Hematopoietic multipotent progenitor cell treated with erythropoietin and hydrocortisone succinate and interleukin-3 and kit ligand, for 8 days (in vitro differentiated cells): ENCODE data around the gene TAF1C.

Experiments used
- DNase-seq: peaks from one replicate; pipeline ENCODE4 v3.0.0-alpha.2; 2015

TAF1C gene

GRCh38 chr16:84182680-84183571 lies 3.9 kb downstream of the TAF1C start:
- no peak for DNase-seq

- no peak for DNase-seq
Measured at GRCh38 chr16:84182104-84182503, 4.8 kb downstream of the TAF1C start.

- DNase-seq: no peak
Measured at GRCh38 chr16:84181144-84181915, 5.5 kb downstream of the TAF1C start.

GRCh38 chr16:84180519-84181140 lies 6.2 kb downstream of the TAF1C start:
- DNase-seq: no peak

GRCh38 chr16:84179612-84180320 lies 7.1 kb downstream of the TAF1C start:
- DNase-seq: no peak

GRCh38 chr16:84178892-84179611 lies 7.8 kb downstream of the TAF1C start:
- DNase-seq: no peak

GRCh38 chr16:84178146-84178765 lies 8.6 kb downstream of the TAF1C start:
- DNase-seq: no peak

GRCh38 chr16:84177741-84178073 lies 9.2 kb downstream of the TAF1C start:
- no peak for DNase-seq

- no peak for DNase-seq
Measured at GRCh38 chr16:84176192-84177053, 10.4 kb downstream of the TAF1C start.

GRCh38 chr16:84175350-84176081 lies 11.3 kb downstream of the TAF1C start:
- DNase-seq: peak; percentile 53

GRCh38 chr16:84174396-84174795 lies 12.5 kb downstream of the TAF1C start:
- no peak for DNase-seq

- no peak for DNase-seq
Measured at GRCh38 chr16:84169765-84170310, 17.0 kb downstream of the TAF1C start.

- no peak for DNase-seq
Measured at GRCh38 chr16:84166796-84167695, 19.8 kb downstream of the TAF1C start.

GRCh38 chr16:84165746-84166145 lies 21.1 kb downstream of the TAF1C start:
- DNase-seq: no peak

GRCh38 chr16:84161801-84162200 lies 25.1 kb downstream of the TAF1C start:
- no peak for DNase-seq

- DNase-seq: no peak
Measured at GRCh38 chr16:84161037-84161436, 25.8 kb downstream of the TAF1C start.

- no peak for DNase-seq
Measured at GRCh38 chr16:84159800-84160199, 27.1 kb downstream of the TAF1C start.

GRCh38 chr16:84159007-84159406 lies 27.9 kb downstream of the TAF1C start:
- DNase-seq: no peak

- peak; percentile 27 for DNase-seq
Measured at GRCh38 chr16:84156342-84156784, 30.5 kb downstream of the TAF1C start.
